HG02588 (cell line): ENCODE measurements around the gene AP3M1.
A peak's percentile ranks its signal among the peaks of the same experiment; 100 is the strongest.
"Not testable (repeated sequence)": the region's sequence is repeated elsewhere in the genome, so short reads cannot be mapped to it uniquely, and the experiment has no call there.

ENCODE experiments used
- ATAC-seq: cut with Tn5 transposase; IDR thresholded peaks from one replicate; pipeline ENCODE4 v1.9.1; 2021; ENCODE audit warnings: mild to moderate bottlenecking, moderate library complexity; ENCODE audit not compliant: unreplicated experiment

The AP3M1 gene

GRCh38 chr10:74164716-74165529 lies 14.3 kb upstream of the AP3M1 start:
- ATAC-seq = no peak

- no peak for ATAC-seq
Measured at GRCh38 chr10:74163319-74164068, 12.9 kb upstream of the AP3M1 start.

GRCh38 chr10:74160013-74160412 lies 9.4 kb upstream of the AP3M1 start:
- ATAC-seq = no peak

- ATAC-seq = no peak
Measured at GRCh38 chr10:74156919-74157289, 6.3 kb upstream of the AP3M1 start.

GRCh38 chr10:74153676-74154075 lies 3.0 kb upstream of the AP3M1 start:
- ATAC-seq = no peak

GRCh38 chr10:74153123-74153522 lies 2.5 kb upstream of the AP3M1 start:
- no peak for ATAC-seq

GRCh38 chr10:74151879-74152722 lies 1.5 kb upstream of the AP3M1 start:
- ATAC-seq = no peak

- ATAC-seq = peak; percentile 80
Measured at GRCh38 chr10:74150990-74151878, 606 bp upstream of the AP3M1 start, which contains the start of gene ADK. Gene ADK (plus strand): TSS chr10:74151221. CDS start chr10:74151279, 58 bp downstream.

GRCh38 chr10:74146980-74147379 lies 3.6 kb downstream of the AP3M1 start:
- not testable (repeated sequence) for ATAC-seq

- ATAC-seq = no peak
Measured at GRCh38 chr10:74145133-74145532, 5.5 kb downstream of the AP3M1 start.

- no peak for ATAC-seq
Measured at GRCh38 chr10:74140553-74140952, 10.1 kb downstream of the AP3M1 start.

GRCh38 chr10:74139981-74140380 lies 10.6 kb downstream of the AP3M1 start:
- no peak for ATAC-seq

- ATAC-seq = not testable (repeated sequence)
Measured at GRCh38 chr10:74138596-74138995, 12.0 kb downstream of the AP3M1 start.

- ATAC-seq = no peak
Measured at GRCh38 chr10:74137992-74138391, 12.6 kb downstream of the AP3M1 start.

GRCh38 chr10:74135452-74135851 lies 15.2 kb downstream of the AP3M1 start:
- ATAC-seq = no peak

- no peak for ATAC-seq
Measured at GRCh38 chr10:74133923-74134820, 16.5 kb downstream of the AP3M1 start.

GRCh38 chr10:74123081-74123480 lies 27.5 kb downstream of the AP3M1 start:
- ATAC-seq = no peak

GRCh38 chr10:74122060-74122459 lies 28.6 kb downstream of the AP3M1 start:
- no peak for ATAC-seq

GRCh38 chr10:74121368-74121767 lies 29.3 kb downstream of the AP3M1 start:
- no peak for ATAC-seq
